GM10248 (cell line): ENCODE results near the gene LAMC1.
"Not testable (repeated sequence)": the region's sequence is repeated elsewhere in the genome, so short reads cannot be mapped to it uniquely, and the experiment has no call there.

Experiments
- CTCF ChIA-PET: fragments of 300-600 bp; sonication (Branson Sonifier 250); formaldehyde crosslinking; extraction: SDS; loops from one replicate; lab custom pipeline; 2021; ENCODE audit warnings: antibody characterized with exemption; lab: Yijun Ruan, JAX
- POLR2A ChIA-PET: fragments of 350-650 bp; sonication (Branson Sonifier 250); formaldehyde crosslinking; extraction: SDS; loops from one replicate; lab custom pipeline; 2020; ENCODE audit warnings: antibody characterized with exemption; lab: Yijun Ruan, JAX
- DNase-seq: peaks from one replicate; pipeline ENCODE4 v3.0.0; 2012; ENCODE audit errors: extremely low spot score
- TF ChIP-seq, protein P1 (sequence below): IDR thresholded peaks from 2 replicates; pipeline ENCODE4 v1.5.1; 2012; ENCODE audit warnings: mild to moderate bottlenecking, low read depth; ENCODE audit errors: extremely low read depth, missing control alignments, control extremely low read depth

LAMC1 gene

DNA sequence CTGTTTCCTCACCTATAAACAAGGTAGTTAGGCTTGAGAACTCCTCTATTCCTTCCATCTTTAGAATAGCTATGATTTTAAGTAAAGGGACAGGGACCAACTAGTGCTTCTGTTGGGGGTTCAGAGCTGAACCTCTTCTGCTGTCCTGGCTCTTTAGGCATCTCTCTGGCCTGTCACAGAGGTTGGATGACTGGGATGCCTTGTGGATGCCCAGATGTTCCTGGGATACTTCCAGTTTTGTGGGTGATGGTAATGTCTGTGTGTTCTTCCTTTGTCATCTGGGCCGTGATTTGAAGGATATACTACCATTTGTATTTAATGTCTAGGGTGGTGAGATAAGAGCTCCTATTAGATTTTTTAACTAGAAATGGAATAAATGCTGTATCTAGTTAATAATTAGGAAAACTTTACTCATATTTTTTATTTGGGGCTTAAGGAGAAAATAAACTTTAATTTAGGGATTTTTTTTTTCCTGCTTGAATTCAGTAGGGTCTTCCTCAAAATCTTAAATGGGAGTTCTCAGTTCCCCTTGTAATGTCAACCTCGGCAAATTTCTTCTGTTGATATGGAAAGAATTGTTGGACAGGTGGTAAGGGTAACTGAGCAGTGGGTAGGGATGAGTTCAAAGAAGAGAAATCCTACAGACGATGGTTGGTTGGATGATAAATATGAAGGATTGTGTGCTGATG, 47.2 kb downstream of the LAMC1 start:
- ChIA-PET POLR2A (no interaction called here), CTCF (interaction anchor here (0.7 to 2.5 kb wide), 5 partner anchors 10 to 36 kb away, joined by 4 to 15 read pairs (median 4); no protein-coding TSS in a partner anchor)
- no peak for DNase-seq
- TF ChIP-seq, protein P1, sequence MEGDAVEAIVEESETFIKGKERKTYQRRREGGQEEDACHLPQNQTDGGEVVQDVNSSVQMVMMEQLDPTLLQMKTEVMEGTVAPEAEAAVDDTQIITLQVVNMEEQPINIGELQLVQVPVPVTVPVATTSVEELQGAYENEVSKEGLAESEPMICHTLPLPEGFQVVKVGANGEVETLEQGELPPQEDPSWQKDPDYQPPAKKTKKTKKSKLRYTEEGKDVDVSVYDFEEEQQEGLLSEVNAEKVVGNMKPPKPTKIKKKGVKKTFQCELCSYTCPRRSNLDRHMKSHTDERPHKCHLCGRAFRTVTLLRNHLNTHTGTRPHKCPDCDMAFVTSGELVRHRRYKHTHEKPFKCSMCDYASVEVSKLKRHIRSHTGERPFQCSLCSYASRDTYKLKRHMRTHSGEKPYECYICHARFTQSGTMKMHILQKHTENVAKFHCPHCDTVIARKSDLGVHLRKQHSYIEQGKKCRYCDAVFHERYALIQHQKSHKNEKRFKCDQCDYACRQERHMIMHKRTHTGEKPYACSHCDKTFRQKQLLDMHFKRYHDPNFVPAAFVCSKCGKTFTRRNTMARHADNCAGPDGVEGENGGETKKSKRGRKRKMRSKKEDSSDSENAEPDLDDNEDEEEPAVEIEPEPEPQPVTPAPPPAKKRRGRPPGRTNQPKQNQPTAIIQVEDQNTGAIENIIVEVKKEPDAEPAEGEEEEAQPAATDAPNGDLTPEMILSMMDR = no peak

GRCh38 chr1:183070923-183071618, 47.9 kb downstream of the LAMC1 start:
- peak; percentile 64 for DNase-seq
- TF ChIP-seq, protein P1 = peak; percentile 15
- POLR2A ChIA-PET = no interaction called here
- CTCF ChIA-PET = interaction anchor here (0.7 to 3.0 kb wide), 11 partner anchors 9 to 248 kb away, joined by 3 to 15 read pairs (median 4); no protein-coding TSS in a partner anchor

GRCh38 chr1:183072595-183072994, 49.4 kb downstream of the LAMC1 start:
- POLR2A ChIA-PET, DNase-seq: not testable (repeated sequence)
- CTCF ChIA-PET = interaction anchor here (1.1 to 3.0 kb wide), 11 partner anchors 7 to 246 kb away, joined by 3 to 15 read pairs (median 4); no protein-coding TSS in a partner anchor

DNA sequence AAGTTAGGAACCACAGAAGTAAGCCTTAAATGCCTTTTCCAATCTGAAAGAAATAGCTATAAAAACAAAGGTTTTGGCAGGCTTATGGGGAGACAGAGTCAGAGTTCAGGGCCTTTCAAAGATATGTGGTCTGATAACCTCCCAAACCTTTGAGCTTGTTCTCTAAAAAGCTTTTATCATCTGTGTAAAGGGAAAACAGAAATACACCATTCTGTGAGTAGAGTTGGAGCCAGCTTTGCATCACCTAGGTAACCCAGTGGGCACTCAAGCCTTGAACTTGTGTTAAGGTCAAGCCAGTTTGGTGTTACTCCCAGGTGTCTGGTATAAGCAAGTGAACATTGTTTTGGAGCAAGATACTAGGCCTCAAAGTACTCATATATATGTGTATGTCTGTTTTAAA, 50.1 kb downstream of the LAMC1 start:
- ChIA-PET POLR2A (no interaction called here), CTCF (interaction anchor here (1.1 to 3.0 kb wide), 11 partner anchors 8 to 154 kb away, joined by 3 to 8 read pairs (median 4); no protein-coding TSS in a partner anchor)
- TF ChIP-seq, protein P1 = no peak
- no peak for DNase-seq

GRCh38 chr1:183074215-183074614, 51.0 kb downstream of the LAMC1 start:
- no peak for DNase-seq
- TF ChIP-seq, protein P1 = no peak
- CTCF ChIA-PET = interaction anchor here (1.2 to 2.2 kb wide), 5 partner anchors 19 to 154 kb away, joined by 3 to 6 read pairs (median 3); no protein-coding TSS in a partner anchor
- POLR2A ChIA-PET = no interaction called here

GRCh38 chr1:183075861-183076260, 52.6 kb downstream of the LAMC1 start:
- ChIA-PET POLR2A (no interaction called here), CTCF (interaction anchor here (0.9 kb wide), 1 partner anchor 61 kb away, joined by 3 read pairs; no protein-coding TSS in a partner anchor)
- TF ChIP-seq, protein P1 = no peak
- no peak for DNase-seq
